Measurements from ENCODE around the gene LRFN3.

- no peak for TF ChIP-seq CTCF (IDR thresholded peaks at IDR 0.05)
- no peak for TF ChIP-seq POLR2A (IDR thresholded peaks at IDR 0.05)
- TF ChIP-seq POLR2AphosphoS5 (IDR thresholded peaks at IDR 0.05) = no peak
Measured at GRCh38 chr19:35986111-35986510, 49.9 kb downstream of the LRFN3 start.
